AG04449 (cell line): ENCODE data around the gene RALGPS1.

ENCODE experiments used
- CTCF ChIA-PET: fragments of 350-600 bp; formaldehyde crosslinking; extraction: SDS; loops from one replicate; lab custom pipeline; 2021; ENCODE audit warnings: antibody characterized with exemption; lab: Yijun Ruan, JAX
- POLR2A ChIA-PET: fragments of 400-600, 350-600 bp; formaldehyde crosslinking; extraction: SDS; loops from one replicate; lab custom pipeline; 2020; ENCODE audit warnings: antibody characterized with exemption, inconsistent platforms; lab: Yijun Ruan, JAX
- DNase-seq: peaks from one replicate; pipeline ENCODE4 v3.0.0-alpha.2; 2010; ENCODE audit warnings: low read depth, low spot score
- H3K4me3 ChIP-seq: 2 replicates; pipeline ENCODE4 v1.5.1; 2011; ENCODE audit warnings: low read depth, mild to moderate bottlenecking, control low read depth, low read length
- TF ChIP-seq, protein P1 (sequence below): IDR thresholded peaks from one replicate; pipeline ENCODE4 v1.5.1; 2011; ENCODE audit warnings: mild to moderate bottlenecking, moderate library complexity, low read length, control low read depth, inconsistent platforms; ENCODE audit not compliant: insufficient read depth; ENCODE audit errors: missing control alignments

The RALGPS1 gene

DNA sequence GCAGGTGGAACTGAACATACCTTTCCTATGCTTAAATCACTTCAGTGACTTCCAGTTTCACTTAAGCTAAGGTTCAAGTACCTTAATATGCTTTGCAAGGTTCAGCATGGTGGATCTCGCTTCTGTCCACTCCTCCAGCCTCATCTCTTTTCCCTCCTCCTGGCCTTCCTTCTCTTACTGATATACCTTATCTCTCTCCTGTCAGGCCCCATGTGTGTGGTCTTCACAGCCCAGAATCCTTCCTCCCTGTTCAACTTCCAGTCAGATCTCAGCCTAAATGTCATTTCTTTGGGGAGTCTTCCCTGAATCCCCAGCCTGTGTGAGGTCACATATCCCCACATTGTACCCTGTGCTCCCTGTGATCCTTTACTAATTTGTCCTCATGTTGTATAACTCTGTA is 120.1 kb downstream of the RALGPS1 start:
- ChIA-PET POLR2A (no interaction called here), CTCF (no interaction called here)
- no peak overlapping the region for H3K4me3 ChIP-seq
- no peak for DNase-seq
- TF ChIP-seq, protein P1, sequence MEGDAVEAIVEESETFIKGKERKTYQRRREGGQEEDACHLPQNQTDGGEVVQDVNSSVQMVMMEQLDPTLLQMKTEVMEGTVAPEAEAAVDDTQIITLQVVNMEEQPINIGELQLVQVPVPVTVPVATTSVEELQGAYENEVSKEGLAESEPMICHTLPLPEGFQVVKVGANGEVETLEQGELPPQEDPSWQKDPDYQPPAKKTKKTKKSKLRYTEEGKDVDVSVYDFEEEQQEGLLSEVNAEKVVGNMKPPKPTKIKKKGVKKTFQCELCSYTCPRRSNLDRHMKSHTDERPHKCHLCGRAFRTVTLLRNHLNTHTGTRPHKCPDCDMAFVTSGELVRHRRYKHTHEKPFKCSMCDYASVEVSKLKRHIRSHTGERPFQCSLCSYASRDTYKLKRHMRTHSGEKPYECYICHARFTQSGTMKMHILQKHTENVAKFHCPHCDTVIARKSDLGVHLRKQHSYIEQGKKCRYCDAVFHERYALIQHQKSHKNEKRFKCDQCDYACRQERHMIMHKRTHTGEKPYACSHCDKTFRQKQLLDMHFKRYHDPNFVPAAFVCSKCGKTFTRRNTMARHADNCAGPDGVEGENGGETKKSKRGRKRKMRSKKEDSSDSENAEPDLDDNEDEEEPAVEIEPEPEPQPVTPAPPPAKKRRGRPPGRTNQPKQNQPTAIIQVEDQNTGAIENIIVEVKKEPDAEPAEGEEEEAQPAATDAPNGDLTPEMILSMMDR = no peak

DNA sequence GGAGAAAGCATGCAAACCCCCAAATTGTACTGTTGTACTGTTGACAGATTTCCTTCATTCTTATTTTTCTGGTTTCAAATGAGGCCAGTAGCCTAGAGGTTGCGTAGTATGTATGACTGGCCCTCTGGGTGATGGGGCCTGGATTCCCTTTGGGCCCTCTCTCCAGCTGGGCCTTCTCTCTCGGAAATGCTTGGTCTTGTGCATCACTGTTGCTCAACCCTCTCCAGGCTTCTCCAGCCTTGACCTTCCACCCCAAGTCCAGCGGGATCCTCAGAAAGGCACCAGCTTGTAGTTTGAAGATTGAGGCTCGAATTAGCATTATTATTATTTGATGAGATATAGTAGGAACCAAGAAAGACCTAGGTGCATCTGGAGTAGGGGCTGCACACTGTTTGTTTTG is 120.8 kb downstream of the RALGPS1 start:
- DNase-seq = no peak
- TF ChIP-seq, protein P1 = no peak
- POLR2A ChIA-PET = no interaction called here
- CTCF ChIA-PET = interaction anchor here (0.9 kb wide), 1 partner anchor 48 kb away, joined by 4 read pairs; no protein-coding TSS in a partner anchor
- H3K4me3 ChIP-seq = no peak overlapping the region

DNA sequence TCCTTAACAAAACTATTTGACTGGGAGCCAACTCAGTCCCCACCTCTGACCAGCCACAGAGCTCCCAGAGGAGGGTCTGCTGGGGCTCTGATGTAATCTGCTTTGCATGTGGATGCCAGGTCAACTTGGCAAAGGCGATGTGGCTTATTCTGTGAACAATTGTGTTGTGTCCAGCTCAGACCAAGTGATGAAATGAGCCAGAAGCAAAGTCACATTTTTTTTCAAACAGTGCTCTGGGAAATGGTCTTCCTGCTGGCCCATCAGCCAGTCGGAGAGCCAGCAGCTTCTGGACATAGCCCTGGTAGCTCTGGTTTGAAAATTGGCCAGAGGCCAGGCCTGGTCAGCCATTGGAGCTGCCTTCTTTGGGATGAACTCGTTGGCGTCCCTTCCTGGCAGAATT is 121.4 kb downstream of the RALGPS1 start:
- H3K4me3 ChIP-seq = no peak overlapping the region
- ChIA-PET CTCF (interaction anchor here (0.9 to 1.3 kb wide), 3 partner anchors 8 to 48 kb away, joined by 3 to 4 read pairs (median 4); no protein-coding TSS in a partner anchor), POLR2A (no interaction called here)
- DNase-seq = no peak
- TF ChIP-seq, protein P1 = no peak

DNA sequence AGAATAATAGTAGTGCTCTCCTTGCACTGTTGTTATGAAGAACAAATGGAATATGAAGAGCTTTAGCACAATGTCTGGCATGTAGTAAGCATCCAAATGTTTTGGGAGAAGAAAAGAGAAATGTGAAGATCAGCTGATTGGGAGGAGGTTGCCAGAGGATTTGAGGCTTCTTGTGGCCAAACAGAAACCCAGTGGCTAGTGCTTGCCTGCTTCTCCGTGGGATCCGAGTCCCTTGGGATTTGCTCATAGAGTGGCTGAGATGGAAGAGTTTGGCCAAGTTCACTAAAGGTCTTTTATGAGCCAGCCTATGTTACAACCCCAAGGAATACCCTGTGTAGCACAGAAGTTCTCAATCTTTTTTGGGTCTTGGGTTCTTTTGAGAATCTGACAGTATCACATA is 121.9 kb downstream of the RALGPS1 start:
- TF ChIP-seq, protein P1 = no peak
- ChIA-PET CTCF (interaction anchor here (0.9 to 1.3 kb wide), 3 partner anchors 9 to 49 kb away, joined by 3 to 4 read pairs (median 4); no protein-coding TSS in a partner anchor), POLR2A (no interaction called here)
- no peak for DNase-seq
- no peak overlapping the region for H3K4me3 ChIP-seq

DNA sequence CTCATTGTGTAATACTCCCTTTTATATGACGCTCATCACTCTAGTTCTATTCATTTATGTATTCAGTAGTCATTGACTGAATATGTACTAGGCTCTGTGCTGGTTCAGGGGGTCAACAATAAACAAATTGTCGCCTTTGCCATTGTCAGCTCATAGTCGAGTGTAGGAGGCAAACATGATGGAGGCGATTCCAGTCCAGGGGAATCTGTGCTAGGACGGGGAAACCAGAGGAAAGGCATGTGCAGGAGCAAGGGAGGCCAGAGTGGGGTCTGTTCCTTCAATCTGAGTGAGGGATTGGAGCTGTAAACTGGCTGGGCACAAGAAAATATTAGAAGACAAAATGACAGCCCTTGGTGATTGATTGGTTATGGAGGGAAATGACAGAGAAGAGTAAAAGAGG is 123.9 kb downstream of the RALGPS1 start:
- DNase-seq = no peak
- H3K4me3 ChIP-seq = no peak overlapping the region
- ChIA-PET CTCF (interaction anchor here (1.4 kb wide), 1 partner anchor 36 kb away, joined by 3 read pairs; no protein-coding TSS in a partner anchor), POLR2A (no interaction called here)
- TF ChIP-seq, protein P1 = no peak

GRCh38 chr9:127039492-127039891 is 124.9 kb downstream of the RALGPS1 start:
- no peak overlapping the region for H3K4me3 ChIP-seq
- TF ChIP-seq, protein P1 = no peak
- ChIA-PET CTCF (interaction anchor here (1.3 kb wide), 1 partner anchor 9 kb away, joined by 4 read pairs; no protein-coding TSS in a partner anchor), POLR2A (no interaction called here)
- DNase-seq = no peak
